GM12865 (cell line): ENCODE results near the gene VAC14.

Experiments used
- DNase-seq: peaks from one replicate; pipeline ENCODE4 v3.0.0; 2010; ENCODE audit warnings: low read depth
- H3K4me3 ChIP-seq: 2 replicates; pipeline ENCODE4 v1.5.1; 2011; ENCODE audit warnings: mild to moderate bottlenecking, low read depth, low read length, control low read depth
- TF ChIP-seq, protein P1 (sequence below): IDR thresholded peaks from 2 replicates; pipeline ENCODE4 v1.5.1; 2011; ENCODE audit warnings: low read length, control low read depth, low read depth, inconsistent platforms; ENCODE audit not compliant: insufficient read depth; ENCODE audit errors: missing control alignments

VAC14 gene

DNA sequence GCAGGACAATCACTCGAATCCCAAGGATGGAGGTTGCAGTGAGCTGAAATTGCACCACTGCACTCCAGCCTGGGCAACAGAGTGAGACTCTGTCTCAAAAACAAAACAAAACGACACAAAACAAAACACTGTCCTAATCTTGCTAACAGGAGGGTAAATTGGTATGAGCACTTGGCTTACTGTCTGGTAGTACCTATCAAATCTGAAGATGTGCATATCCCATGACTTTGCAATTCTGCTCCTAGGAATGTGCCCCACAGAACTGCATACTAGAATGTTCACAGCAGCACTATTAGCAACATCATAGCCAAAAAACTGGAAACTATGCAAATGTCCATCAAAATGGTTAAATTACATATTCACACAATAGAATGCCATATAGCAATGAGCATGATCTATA, 130.8 kb downstream of the VAC14 start:
- TF ChIP-seq, protein P1, sequence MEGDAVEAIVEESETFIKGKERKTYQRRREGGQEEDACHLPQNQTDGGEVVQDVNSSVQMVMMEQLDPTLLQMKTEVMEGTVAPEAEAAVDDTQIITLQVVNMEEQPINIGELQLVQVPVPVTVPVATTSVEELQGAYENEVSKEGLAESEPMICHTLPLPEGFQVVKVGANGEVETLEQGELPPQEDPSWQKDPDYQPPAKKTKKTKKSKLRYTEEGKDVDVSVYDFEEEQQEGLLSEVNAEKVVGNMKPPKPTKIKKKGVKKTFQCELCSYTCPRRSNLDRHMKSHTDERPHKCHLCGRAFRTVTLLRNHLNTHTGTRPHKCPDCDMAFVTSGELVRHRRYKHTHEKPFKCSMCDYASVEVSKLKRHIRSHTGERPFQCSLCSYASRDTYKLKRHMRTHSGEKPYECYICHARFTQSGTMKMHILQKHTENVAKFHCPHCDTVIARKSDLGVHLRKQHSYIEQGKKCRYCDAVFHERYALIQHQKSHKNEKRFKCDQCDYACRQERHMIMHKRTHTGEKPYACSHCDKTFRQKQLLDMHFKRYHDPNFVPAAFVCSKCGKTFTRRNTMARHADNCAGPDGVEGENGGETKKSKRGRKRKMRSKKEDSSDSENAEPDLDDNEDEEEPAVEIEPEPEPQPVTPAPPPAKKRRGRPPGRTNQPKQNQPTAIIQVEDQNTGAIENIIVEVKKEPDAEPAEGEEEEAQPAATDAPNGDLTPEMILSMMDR: no peak
- DNase-seq: no peak
- no peak overlapping the region for H3K4me3 ChIP-seq

DNA sequence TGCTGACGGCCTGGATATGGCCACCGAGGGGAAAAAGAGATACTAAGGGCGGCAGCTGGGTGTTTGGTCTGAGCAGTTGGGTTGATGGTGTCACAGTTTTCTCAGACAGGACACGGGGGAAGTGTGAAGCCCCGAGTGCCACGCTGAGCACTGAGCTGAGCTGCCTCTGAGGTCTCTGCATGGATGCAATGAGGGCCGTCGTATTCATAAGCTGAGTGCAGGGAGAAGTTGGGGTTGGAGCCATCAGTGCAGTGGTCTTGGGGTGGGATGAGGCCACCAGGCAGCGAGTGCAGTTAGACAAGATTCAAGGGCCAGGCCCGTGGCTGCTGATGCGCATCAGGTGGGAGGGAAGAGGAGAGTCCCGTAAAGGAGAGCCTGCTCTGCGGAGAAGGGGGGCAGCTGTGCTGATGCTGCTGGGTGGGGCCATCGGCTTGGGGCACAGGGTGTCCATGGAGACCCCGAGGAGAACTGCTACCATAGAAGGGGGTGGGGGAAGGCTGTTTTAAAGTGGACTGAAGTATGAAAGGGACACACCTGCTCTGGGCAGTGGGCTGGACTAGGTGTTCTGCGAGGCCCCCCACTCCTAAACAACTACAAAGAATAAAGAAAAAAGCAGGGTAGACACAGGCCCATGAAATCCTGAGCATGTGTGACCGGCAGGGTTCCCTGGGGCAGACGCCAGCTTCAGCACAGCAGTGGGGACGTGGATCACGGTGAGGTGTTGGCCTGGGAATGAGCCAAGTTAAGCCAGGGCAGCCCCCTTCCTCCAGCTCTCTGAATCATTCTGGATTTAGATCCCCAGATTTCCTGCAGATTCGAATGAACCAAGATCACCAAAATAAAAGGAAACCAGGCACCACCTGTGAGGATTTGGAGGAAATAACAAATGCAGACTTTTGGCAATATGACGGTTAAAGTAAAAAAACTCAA, 134.9 kb downstream of the VAC14 start:
- TF ChIP-seq, protein P1: no peak
- no peak for DNase-seq
- H3K4me3 ChIP-seq: no peak overlapping the region

DNA sequence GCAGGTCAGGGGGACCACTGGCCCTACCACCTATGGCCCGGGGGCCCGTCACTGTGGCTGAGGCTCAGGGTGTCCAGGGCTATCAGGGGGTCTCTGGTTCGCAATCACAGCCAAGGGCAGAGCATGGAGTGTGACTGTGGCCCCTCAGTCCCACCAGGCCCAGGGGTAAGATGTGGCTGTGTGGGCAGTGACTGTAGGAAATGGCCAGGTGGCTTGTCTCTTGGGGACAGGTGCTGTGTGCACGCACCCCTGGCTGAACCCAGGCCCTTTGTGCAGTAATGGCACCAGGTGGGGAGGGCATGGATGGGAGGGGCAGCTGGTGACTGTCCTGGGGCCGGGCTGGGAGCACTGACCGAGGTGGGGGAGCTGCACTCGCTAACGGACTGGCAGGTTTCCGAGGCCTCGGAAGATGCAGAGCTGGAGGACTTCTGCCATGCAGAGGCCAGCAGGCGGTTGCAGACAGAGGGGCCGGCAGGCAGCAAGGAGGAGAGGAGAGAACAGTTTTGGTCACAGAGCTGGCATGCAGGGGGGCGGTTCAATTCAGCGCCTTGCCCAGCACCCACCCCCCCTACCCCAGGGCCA, 135.8 kb downstream of the VAC14 start:
- H3K4me3 ChIP-seq: no peak overlapping the region
- TF ChIP-seq, protein P1: no peak
- DNase-seq: no peak

DNA sequence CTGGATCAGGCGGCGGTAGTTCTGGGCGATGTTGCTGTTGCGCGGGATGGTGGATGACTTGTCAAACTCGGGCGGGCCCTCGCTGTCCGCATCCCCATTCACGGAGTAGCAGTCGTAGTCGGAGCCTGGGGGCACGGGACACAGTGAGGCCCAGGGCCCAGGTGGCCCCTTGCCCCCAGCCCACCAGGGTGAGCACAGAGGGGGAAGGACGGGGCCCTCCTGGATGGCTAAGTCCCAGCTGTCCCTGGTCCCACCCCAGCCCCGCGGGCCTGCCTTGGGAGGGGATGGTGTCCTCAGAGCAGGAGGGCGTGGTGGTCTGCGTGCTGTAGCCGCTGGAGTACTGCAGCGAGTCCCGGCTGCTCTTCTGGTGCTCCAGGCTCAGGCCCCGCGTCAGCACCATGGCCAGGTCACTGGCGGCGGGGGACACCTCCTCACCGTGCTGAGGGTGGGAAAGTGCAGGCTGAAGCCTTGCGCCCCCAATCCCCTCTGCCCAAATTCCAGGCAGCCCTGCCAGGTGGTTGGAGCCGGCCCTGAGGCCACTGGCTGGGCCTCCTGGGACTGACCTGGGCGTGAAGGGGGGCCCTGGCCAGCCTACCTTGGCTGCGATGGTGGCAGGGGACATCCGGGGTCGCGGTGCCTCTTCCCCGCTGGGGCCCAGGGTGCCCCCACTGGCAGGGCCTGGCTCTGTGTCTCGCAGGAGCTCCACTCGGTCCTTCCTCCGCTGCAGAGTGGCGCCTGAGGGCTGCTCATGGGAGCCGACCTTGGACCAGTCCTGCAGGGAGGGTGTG, 136.4 kb downstream of the VAC14 start:
- TF ChIP-seq, protein P1: no peak
- no peak for DNase-seq
- no peak overlapping the region for H3K4me3 ChIP-seq

DNA sequence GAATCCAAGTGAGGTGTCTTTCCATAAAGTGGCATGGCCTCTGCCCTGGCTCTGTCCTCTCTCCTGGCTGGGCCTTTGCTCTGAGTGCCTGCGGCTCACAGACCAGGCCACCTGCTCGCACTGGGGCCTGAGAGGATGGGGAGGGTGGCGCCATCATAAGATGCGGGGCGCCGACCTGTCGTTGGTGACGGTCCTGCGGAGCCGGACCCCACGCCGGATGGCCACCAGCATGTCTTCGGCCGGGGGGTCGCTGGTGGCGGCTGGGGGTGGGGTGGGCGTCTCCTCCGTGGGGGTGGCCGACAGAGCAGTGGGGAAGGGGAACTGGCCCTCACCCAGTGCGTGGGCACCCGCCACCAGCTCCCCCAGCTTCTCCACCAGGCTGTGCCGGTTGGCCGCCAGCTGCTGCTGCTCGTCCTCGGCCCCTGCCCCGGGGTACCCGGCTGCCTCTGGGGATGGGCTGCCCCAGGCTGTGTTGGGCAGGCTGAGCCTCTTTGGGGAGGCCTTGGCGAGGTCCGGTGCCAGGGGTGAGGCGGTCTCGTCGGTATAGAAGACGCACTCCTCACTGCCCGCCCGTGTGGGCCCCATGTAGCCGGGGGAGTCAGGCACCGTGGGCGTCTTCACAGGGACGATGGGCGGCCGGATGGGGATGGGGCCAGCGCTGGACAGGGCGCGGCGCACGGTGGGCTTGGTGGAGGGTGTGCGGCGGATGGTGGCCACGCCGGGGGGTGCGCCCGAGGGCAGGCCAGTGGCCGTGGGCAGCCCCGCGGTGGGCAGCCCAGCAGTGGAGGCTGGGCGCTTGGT, 137.2 kb downstream of the VAC14 start:
- TF ChIP-seq, protein P1: no peak
- DNase-seq: no peak
- no peak overlapping the region for H3K4me3 ChIP-seq

DNA sequence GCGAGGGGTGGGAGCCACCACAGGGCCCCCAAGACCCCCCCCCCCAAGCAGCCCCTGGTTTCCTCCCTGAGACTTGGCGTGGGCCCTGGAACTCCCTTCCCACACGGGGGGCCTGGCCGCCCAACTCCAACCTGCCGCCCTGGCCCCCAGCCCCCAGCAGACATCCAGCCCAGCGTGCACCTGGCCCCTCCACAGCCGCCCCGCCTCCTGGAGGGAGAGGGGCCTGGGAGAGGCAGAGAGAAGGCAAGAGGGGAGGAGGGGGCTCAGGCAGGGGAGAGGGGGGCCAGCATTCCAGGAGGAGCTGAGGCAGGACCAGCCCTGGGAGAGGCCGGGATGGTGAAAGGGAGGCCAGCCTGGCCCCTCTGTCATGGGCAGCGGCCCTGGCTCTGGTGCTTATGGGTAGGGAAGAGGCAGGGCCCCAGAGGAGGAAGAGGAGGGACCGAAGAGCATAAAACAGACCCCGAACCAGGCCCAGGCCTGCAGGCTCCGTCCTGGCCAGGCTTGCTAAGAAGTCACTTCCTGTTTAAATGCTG, 137.9 kb downstream of the VAC14 start:
- DNase-seq: no peak
- TF ChIP-seq, protein P1: no peak
- no peak overlapping the region for H3K4me3 ChIP-seq
